Stimulated activated CD4-positive, alpha-beta T cell treated with anti-CD3 and anti-CD28 coated beads, Interleukin-4, amount 100 ng/mL, for 4 hours (primary cell): ENCODE measurements around the gene HEXA.
A peak's percentile ranks its signal among the peaks of the same experiment; 100 is the strongest.

Experiments used
- DNase-seq, 2 experiments: peaks; one replicate each; pipeline ENCODE4 v3.0.0-alpha.2; 2020

The HEXA gene

GRCh38 chr15:72372361-72372760 lies 3.5 kb downstream of the HEXA start:
- DNase-seq, result no peak

DNA sequence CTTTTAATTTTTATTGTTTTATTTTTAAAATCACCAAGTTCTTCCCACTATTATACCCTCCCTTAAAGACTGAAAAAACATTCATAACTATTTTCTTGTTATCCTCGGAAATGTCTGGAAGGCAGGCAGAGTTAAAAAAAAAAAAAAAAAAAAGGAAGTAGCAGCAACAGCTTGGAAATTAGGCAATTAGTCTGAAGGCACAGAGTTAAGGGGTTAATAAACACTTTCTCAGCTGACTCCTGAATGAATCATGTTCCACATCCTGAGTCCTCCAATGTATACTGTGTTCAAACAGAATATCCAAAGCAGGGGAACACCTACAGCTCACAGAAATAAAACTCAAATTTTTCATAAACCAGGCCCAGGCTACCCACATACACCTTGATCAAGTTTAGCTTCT lies 5.8 kb downstream of the HEXA start:
- no peak for DNase-seq

GRCh38 chr15:72368899-72369298 lies 6.9 kb downstream of the HEXA start:
- no peak for DNase-seq

DNA sequence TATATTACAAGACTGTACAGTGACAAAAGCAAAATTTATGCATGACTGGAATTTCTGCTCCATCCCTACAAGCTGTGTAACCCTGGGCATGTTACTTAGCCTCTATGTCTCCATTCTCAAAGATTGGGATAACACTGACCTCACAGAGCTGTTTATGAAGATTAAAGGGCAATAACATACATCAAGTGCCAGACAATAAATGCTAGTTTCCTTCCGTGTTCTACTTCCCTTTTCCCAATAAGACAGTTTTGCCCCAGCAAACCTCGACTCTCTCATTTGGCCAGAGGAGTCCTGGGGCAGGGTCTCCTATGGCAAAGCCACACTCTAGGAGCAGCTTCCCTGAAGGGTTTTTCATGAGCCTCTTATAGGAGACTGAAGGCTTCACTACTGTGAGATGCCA lies 7.5 kb downstream of the HEXA start:
- no peak for DNase-seq

- no peak for DNase-seq
Measured at GRCh38 chr15:72365844-72366243, 10.0 kb downstream of the HEXA start.

- no peak for DNase-seq
Measured at GRCh38 chr15:72361176-72361575, 14.6 kb downstream of the HEXA start.

GRCh38 chr15:72358650-72359171 lies 17.1 kb downstream of the HEXA start:
- DNase-seq, result no peak

GRCh38 chr15:72358121-72358520 lies 17.7 kb downstream of the HEXA start:
- DNase-seq, result no peak

DNA sequence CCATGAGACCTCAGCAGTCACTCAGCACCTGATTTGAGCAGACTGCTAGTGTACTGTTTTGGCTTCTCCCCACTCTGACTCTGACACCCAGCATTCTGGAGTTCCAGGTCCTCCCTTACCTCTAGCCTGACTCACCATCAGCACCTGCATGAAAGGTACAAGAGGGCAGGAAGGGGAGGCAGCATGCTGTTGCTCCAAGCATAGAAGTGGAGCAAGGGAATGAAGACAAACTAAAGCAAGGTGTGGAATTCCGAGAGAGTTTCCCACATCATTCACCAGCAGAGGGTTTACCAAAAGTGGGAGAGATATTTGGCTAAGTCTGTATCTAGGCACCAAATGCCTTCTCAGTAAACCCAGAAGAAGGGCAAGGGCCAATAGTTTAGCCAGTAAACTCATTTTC lies 21.3 kb downstream of the HEXA start:
- DNase-seq, result no peak

- DNase-seq, result no peak
Measured at GRCh38 chr15:72353266-72353665, 22.5 kb downstream of the HEXA start.

- DNase-seq, result no peak
Measured at GRCh38 chr15:72345806-72346205, 30.0 kb downstream of the HEXA start.

DNA sequence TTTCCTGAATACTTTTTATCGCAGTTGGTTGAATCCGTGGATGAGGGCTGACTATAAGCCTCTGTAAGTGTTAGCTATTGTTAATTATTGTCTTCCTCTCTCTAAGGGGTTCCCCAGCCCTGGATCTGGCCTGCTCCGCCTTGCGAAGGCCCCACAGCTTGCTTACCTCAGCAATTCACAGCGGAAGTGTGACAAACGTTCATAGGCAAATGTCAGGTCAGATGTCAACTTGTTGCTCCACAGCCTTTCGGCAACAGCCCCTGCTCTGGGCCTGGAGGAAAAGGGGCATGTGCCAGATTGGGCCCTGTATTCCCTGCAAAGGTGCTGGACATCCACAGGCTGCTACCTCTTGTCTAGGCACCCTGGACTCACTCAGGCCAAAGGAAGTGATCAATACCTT lies 30.5 kb downstream of the HEXA start:
- no peak for DNase-seq

DNA sequence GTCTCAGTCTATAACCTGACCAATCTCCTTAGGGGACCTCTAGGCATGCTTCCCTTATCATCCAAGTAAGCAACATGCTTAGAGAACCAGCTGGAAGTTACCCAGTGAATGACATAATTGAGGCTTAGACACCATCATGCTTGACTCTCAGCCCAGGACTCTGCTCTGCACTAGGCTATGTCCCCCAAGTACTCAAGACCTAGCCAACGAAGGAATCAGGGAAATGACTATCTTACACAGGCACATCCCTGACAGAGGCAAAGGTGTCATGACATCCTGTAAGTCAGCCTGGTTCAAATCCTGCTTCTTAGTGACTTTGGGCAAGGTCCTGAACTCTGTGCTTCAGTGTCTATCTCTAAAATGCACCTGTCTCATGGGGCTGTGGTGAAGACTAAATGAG lies 31.2 kb downstream of the HEXA start:
- no peak for DNase-seq

- peak; percentile 12 to 32 for DNase-seq
Measured at GRCh38 chr15:72342385-72342784, 33.4 kb downstream of the HEXA start.

DNA sequence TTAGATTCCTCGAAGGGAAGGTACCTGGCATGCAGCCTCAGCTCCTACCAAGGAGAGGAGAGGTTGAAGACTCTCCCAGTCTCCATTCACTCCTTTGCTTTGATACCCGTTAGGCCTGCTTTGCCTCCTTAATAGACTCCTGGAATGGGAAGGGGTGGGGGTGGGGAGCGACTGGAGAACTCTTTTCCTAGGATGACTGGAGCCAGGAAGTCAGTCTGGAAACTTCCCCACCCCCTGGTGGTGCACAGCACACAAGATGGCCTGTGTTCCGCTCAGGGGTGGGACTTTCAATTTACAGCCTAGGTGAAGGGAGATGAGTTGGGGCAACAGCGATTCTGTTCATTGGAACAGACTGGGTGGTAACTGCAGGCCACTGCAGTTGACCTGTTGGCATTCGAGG lies 34.5 kb downstream of the HEXA start:
- no peak for DNase-seq

- DNase-seq, result no peak
Measured at GRCh38 chr15:72340366-72340765, 35.4 kb downstream of the HEXA start.

GRCh38 chr15:72339777-72340177 lies 36.0 kb downstream of the HEXA start:
- no peak for DNase-seq

DNA sequence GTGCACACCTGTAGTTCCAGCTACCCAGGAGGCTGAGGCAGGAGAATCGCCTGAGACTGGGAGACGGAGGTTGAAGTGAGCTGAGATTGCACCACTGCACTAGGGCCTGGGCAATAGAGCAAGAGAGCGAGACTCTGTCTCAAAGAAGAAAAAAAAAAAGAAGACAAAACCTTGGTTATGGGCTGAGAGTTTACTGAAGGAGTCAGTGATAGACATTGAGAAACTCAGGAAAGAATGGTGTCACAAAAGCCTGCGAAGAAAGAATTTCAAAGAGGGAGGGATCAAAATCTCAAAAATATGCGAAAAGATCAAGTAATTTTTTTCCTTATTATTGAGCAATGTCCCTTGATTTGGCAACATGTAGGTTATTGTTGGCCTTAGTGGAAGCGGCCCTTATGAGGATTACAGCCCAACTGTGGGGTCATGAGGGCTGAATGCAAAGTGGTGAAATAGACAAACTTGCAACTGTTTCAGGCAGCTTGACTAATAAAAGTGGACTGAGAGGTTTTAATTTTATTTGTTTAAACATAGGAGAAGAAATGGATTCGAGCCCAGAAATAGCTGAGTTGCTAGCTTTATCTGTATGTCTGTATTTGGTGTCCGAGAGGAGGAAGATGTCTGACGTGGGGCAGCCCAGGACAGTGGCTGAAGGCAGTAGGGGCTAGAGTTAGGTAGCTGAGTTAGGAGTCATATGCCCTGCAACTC lies 37.0 kb downstream of the HEXA start:
- DNase-seq, result no peak

GRCh38 chr15:72338148-72338547 lies 37.7 kb downstream of the HEXA start:
- no peak for DNase-seq

GRCh38 chr15:72334842-72335241 lies 41.0 kb downstream of the HEXA start:
- DNase-seq, result no peak

DNA sequence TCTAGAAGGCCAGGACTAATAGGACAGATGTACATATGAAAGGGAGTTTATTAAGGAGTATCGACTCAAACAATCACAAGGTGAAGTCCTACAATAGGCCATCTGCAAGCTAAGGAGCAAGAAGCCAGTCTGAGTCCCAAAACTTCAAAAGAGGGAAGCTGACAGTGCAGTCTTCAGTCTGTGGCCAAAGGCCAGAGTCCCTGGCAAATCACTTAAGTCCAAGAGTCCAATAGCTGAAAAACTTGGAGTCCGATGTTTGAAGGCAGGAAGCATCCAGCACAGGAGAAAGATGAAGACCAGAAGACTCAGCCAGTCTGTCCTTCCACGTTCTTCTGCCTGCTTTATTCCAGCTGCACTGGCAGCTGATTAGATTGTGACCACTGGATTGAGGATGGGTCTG lies 44.8 kb downstream of the HEXA start:
- DNase-seq, result no peak

DNA sequence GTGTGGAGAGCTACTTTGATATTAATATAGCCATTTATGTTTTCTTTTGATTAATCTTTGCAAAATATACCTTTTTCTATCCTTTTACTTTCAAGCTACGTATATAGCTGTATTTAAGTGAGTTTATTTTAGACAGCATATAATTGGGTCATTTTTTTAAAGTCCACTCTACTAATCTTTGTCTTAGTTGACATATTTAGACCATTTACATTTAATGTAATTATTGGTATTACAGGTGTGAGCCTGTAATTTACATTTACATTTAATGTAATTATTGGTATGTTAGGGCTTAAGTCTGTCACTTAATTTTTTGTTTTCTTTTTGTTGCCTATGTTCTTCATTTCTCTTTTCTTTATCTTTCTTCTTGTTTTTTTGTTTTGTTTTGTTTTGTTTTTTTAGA lies 52.1 kb downstream of the HEXA start:
- no peak for DNase-seq

- DNase-seq, result peak; percentile 64 to 77
Measured at GRCh38 chr15:72319985-72320671, 55.7 kb downstream of the HEXA start, which contains the start of gene CELF6. CELF6 (minus strand) TSS chr15:72320157; CDS start chr15:72319874, 283 bp downstream.

DNA sequence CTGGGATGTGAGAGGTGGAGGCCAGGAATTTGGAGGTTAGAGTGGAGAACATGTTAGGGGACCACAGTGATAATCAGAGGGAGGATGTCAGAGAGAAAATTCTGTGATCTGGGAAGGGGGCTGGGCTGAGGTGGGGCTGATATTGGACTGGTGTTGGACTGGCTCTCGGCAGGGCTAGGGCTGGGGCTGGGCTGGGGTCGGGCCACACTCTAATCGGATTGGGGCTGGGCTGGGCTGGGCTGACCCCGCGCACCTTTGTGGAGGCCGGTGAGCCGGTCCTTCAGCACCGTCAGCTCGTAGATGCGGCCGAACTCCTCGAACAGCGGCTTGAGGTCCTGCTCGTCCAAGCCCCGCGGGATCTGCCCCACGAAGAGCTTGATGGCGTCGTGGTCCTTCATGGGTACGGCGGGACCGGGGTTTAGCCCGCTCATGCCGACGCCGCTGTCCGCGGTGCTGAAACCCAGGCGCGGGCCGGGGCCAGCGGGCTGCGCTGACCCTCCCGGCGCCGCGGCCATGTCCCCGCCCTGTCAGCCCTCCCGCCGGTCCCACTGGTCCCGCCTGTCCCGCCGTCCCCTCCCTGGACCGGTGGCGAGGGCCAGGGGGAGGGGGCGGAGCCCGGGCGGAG lies 56.3 kb downstream of the HEXA start:
- DNase-seq, result peak; percentile 5 to 46
